ENCODE measurements around the gene UBIAD1. TPM values are rescaled to one million over a fixed set of nuclear protein-coding genes. Genes with fewer than 3 reads are reported as not detected.

Gene UBIAD1
- total and polyA plus RNA-seq, 2 donors (not counting 1 experiment from before 2014, with no cell fraction given), result 17.8 to 28.1 TPM

DNA sequence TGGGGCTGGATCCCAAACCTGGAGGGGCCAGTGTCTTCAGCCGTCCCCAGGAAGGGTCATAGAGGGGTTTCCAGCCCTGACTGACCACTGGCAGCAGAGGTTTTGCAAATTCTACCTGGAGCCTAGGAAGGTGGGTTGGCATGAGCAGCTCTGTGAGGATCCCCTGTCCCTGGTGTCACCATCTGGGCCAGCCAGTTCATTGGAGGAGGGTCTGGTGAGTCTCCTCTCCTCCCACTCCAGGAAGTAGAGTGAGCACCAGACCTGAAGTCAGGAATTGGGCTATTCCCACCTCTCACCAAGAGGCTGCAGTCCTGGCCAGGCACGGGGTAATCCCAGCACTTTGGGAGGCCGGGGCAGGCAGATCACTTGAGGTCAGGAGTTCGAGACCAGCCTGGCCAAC, 57.4 kb downstream of the UBIAD1 start:
- ATAC-seq (ENCODE audit: low read depth) (no peak), DNase-seq (no peak)
- Mint-ChIP-seq H3K4me1 (peaks cover 5% of the 10 kb centered on the region), H3K27me3 (peaks cover 4% of the 10 kb centered on the region), H3K27ac (no peak overlapping the region), H3K9me3 (ENCODE audit: insufficient read depth) (no peaks in the 10 kb centered on the region), H3K4me3 (no peak overlapping the region)
- no peak for TF ChIP-seq EZH2 (IDR thresholded peaks at IDR 0.05; ENCODE audit: borderline replicate concordance, insufficient read depth, low read depth, low read length, poor library complexity, severe bottlenecking)
- TF ChIP-seq, protein P1, sequence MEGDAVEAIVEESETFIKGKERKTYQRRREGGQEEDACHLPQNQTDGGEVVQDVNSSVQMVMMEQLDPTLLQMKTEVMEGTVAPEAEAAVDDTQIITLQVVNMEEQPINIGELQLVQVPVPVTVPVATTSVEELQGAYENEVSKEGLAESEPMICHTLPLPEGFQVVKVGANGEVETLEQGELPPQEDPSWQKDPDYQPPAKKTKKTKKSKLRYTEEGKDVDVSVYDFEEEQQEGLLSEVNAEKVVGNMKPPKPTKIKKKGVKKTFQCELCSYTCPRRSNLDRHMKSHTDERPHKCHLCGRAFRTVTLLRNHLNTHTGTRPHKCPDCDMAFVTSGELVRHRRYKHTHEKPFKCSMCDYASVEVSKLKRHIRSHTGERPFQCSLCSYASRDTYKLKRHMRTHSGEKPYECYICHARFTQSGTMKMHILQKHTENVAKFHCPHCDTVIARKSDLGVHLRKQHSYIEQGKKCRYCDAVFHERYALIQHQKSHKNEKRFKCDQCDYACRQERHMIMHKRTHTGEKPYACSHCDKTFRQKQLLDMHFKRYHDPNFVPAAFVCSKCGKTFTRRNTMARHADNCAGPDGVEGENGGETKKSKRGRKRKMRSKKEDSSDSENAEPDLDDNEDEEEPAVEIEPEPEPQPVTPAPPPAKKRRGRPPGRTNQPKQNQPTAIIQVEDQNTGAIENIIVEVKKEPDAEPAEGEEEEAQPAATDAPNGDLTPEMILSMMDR (IDR thresholded peaks at IDR 0.05), result no peak
- no peak overlapping the region for H3K27ac ChIP-seq (ENCODE audit: low read length in 2 of 2)
- CTCF ChIA-PET, result interaction anchor here (0.8 kb wide), 1 partner anchor 319 kb away, joined by 3 read pairs; no protein-coding TSS in a partner anchor
- no peak overlapping the region for H3K4me3 ChIP-seq (ENCODE audit: control extremely low read depth in 1 of 5, extremely low read depth in 1 of 5, insufficient read depth in 1 of 5, low read depth in 2 of 5, low read length in 4 of 5)
- POLR2A ChIA-PET, result no interaction called here
- H4K20me1 ChIP-seq (ENCODE audit: control insufficient read depth, insufficient read depth, low read length, poor library complexity, severe bottlenecking), result no peaks in the 10 kb centered on the region
- no peaks in the 10 kb centered on the region for H3K9me3 ChIP-seq (ENCODE audit: control extremely low read depth in 1 of 3, control insufficient read depth in 2 of 3, insufficient read depth in 1 of 3, low read length in 2 of 3)
- H3K9ac ChIP-seq (ENCODE audit: low read length), result no peak overlapping the region
- H3K4me2 ChIP-seq (replicated peaks; ENCODE audit: low read depth, low read length, poor library complexity, severe bottlenecking), result no peak overlapping the region
- 97% methylated on average over 3 of the region's 4 CpGs for WGBS (ENCODE audit: insufficient coverage)
- intact Hi-C loops (cut with micrococcal nuclease), result no loop called here
- no peaks in the 10 kb centered on the region for H3K79me2 ChIP-seq (ENCODE audit: control insufficient read depth, insufficient read depth, low read length)
- no peaks in the 10 kb centered on the region for H3K36me3 ChIP-seq (replicated peaks in 1 of 2; ENCODE audit: control extremely low read depth in 1 of 2, control insufficient read depth in 1 of 2, extremely low read depth in 1 of 2, insufficient read depth in 2 of 2, low read length in 1 of 2)
- H3K27me3 ChIP-seq (replicated peaks in 1 of 4; ENCODE audit: control extremely low read depth in 1 of 4, control insufficient read depth in 3 of 4, insufficient read depth in 4 of 4, low read length in 3 of 4), result peaks cover 0 to 3% (median 0%) of the 10 kb centered on the region in 4 experiments
- no peak overlapping the region for H2AFZ ChIP-seq (ENCODE audit: insufficient read depth, low read depth, low read length, poor library complexity, severe bottlenecking)
- H3K4me1 ChIP-seq (ENCODE audit: control insufficient read depth in 2 of 2, insufficient read depth in 2 of 2, low read length in 2 of 2), result peaks cover 10 to 11% of the 10 kb centered on the region in 2 donors

DNA sequence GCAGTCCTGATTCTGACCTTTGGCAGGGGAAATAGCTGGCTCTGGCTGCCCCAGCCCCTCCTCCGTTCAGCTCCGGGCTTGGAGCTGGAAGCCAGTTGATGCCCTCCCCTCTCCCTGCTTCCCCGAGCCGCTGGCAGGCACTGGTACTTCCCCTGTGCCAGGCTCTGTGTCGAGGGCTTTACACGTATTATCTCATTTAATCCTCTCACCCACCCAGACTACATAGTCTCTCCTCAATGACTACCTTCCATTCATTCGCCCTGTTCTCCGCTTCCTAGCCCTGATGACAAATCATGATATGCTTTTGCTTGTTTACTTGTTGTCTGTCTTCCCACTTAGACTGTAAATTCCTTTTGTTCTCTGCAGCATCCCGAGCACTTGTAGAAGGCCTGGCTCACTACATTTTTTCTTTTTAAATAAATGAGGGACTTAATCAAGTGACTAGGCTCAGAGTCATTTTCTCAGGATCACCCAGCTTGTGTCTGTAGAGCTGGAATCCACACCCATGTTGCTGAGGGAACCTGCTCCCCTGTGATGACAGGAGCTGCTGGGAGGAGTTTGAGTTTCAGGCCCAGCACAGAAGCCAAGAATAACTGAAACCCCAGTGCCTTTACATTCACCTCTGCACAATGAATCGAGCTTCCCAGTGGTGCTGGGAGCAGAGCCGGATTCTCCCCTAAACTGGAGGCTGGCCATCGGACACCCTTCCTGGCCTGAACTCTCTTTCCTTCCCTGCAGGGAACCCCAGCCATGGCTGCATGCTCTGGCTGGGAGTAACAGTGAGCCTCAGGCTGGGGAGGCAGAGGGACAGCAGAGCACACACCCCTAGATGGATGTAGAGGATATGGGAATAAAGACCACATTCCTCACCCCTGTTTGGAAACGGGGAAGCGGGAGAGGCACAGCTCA, 58.3 kb downstream of the UBIAD1 start:
- no peak for DNase-seq
- H3K27me3 Mint-ChIP-seq, result peaks cover 4% of the 10 kb centered on the region
- H3K27ac ChIP-seq (ENCODE audit: low read length in 2 of 2), result no peak overlapping the region
- ChIA-PET POLR2A (no interaction called here), CTCF (interaction anchor here (0.8 to 1.2 kb wide), 2 partner anchors 314 to 319 kb away, joined by 3 read pairs; no protein-coding TSS in a partner anchor)
- H3K9me3 ChIP-seq (ENCODE audit: control extremely low read depth in 1 of 3, control insufficient read depth in 2 of 3, insufficient read depth in 1 of 3, low read length in 2 of 3), result no peaks in the 10 kb centered on the region
- no peak overlapping the region for H3K4me3 Mint-ChIP-seq
- 93% methylated on average over 13 of the region's 14 CpGs for WGBS (ENCODE audit: insufficient coverage)
- H3K9ac ChIP-seq (ENCODE audit: low read length), result no peak overlapping the region
- H3K27me3 ChIP-seq (replicated peaks in 1 of 4; ENCODE audit: control extremely low read depth in 1 of 4, control insufficient read depth in 3 of 4, insufficient read depth in 4 of 4, low read length in 3 of 4), result no peaks in the 10 kb centered on the region
- TF ChIP-seq, protein P1 (IDR thresholded peaks at IDR 0.05), result no peak
- no peak for TF ChIP-seq EZH2 (IDR thresholded peaks at IDR 0.05; ENCODE audit: borderline replicate concordance, insufficient read depth, low read depth, low read length, poor library complexity, severe bottlenecking)
- H4K20me1 ChIP-seq (ENCODE audit: control insufficient read depth, insufficient read depth, low read length, poor library complexity, severe bottlenecking), result no peaks in the 10 kb centered on the region
- intact Hi-C loops (cut with micrococcal nuclease), result no loop called here
- peaks cover 16 to 17% of the 10 kb centered on the region in 2 donors for H3K4me1 ChIP-seq (ENCODE audit: control insufficient read depth in 2 of 2, insufficient read depth in 2 of 2, low read length in 2 of 2)
- no peak overlapping the region for H3K4me2 ChIP-seq (replicated peaks; ENCODE audit: low read depth, low read length, poor library complexity, severe bottlenecking)
- H3K27ac Mint-ChIP-seq, result no peak overlapping the region
- no peaks in the 10 kb centered on the region for H3K9me3 Mint-ChIP-seq (ENCODE audit: insufficient read depth)
- no peak overlapping the region for H2AFZ ChIP-seq (ENCODE audit: insufficient read depth, low read depth, low read length, poor library complexity, severe bottlenecking)
- H3K4me3 ChIP-seq (ENCODE audit: control extremely low read depth in 1 of 5, extremely low read depth in 1 of 5, insufficient read depth in 1 of 5, low read depth in 2 of 5, low read length in 4 of 5), result no peak overlapping the region
- no peaks in the 10 kb centered on the region for H3K79me2 ChIP-seq (ENCODE audit: control insufficient read depth, insufficient read depth, low read length)
- no peaks in the 10 kb centered on the region for H3K36me3 ChIP-seq (replicated peaks in 1 of 2; ENCODE audit: control extremely low read depth in 1 of 2, control insufficient read depth in 1 of 2, extremely low read depth in 1 of 2, insufficient read depth in 2 of 2, low read length in 1 of 2)
- ATAC-seq (ENCODE audit: low read depth), result no peak
- peaks cover 12% of the 10 kb centered on the region for H3K4me1 Mint-ChIP-seq
